ENCODE results near the gene MYEOV.

MYEOV gene

GRCh38 chr11:69320326-69320725 is 26.4 kb downstream of the MYEOV start:
- Histone ChIP-seq H3K79me2 (ENCODE audit: insufficient read depth, low read length) (no peaks in the 10 kb centered on the region), H3K27me3 (ENCODE audit: low read length) (no peaks in the 10 kb centered on the region), H3K4me3 (ENCODE audit: insufficient read depth, low read length, poor library complexity, severe bottlenecking) (no peak overlapping the region), H4K20me1 (ENCODE audit: low read depth, low read length) (no peaks in the 10 kb centered on the region), H3K4me2 (ENCODE audit: low read depth, low read length, poor library complexity, severe bottlenecking) (no peak overlapping the region), H3K27ac (ENCODE audit: low read depth, low read length) (no peak overlapping the region), H3K9me3 (ENCODE audit: insufficient read depth, low read length) (no peaks in the 10 kb centered on the region; the same call in 1 of the 2 replicates), H2AFZ (ENCODE audit: low read depth, low read length, severe bottlenecking) (no peak overlapping the region), H3K9ac (ENCODE audit: low read length) (no peak overlapping the region), H3K36me3 (ENCODE audit: low read length) (no peaks in the 10 kb centered on the region), H3F3A (ENCODE audit: insufficient read depth) (no peaks in the 10 kb centered on the region), H3K9me2 (replicated peaks; ENCODE audit: insufficient read depth, low read length) (no peaks in the 10 kb centered on the region)
- no peak for TF ChIP-seq CTCF (IDR thresholded peaks at IDR 0.05; ENCODE audit: insufficient read depth, low read length, poor library complexity, severe bottlenecking)
- no peak for TF ChIP-seq EZH2phosphoT487 (conservative IDR thresholded peaks at IDR 0.05; ENCODE audit: low read length)

- Histone ChIP-seq H2AFZ (ENCODE audit: low read depth, low read length, severe bottlenecking) (no peak overlapping the region), H3K4me3 (ENCODE audit: insufficient read depth, low read length, poor library complexity, severe bottlenecking) (no peak overlapping the region), H3K9me3 (ENCODE audit: insufficient read depth, low read length) (no peaks in the 10 kb centered on the region; the same call in 1 of the 2 replicates), H3F3A (ENCODE audit: insufficient read depth) (no peaks in the 10 kb centered on the region), H3K9ac (ENCODE audit: low read length) (no peak overlapping the region), H3K36me3 (ENCODE audit: low read length) (no peaks in the 10 kb centered on the region), H3K27ac (ENCODE audit: low read depth, low read length) (no peak overlapping the region), H3K79me2 (ENCODE audit: insufficient read depth, low read length) (no peaks in the 10 kb centered on the region), H4K20me1 (ENCODE audit: low read depth, low read length) (no peaks in the 10 kb centered on the region), H3K27me3 (ENCODE audit: low read length) (no peaks in the 10 kb centered on the region), H3K4me2 (ENCODE audit: low read depth, low read length, poor library complexity, severe bottlenecking) (no peak overlapping the region), H3K9me2 (replicated peaks; ENCODE audit: insufficient read depth, low read length) (no peaks in the 10 kb centered on the region)
- TF ChIP-seq EZH2phosphoT487 (conservative IDR thresholded peaks at IDR 0.05; ENCODE audit: low read length) (no peak), CTCF (IDR thresholded peaks at IDR 0.05; ENCODE audit: insufficient read depth, low read length, poor library complexity, severe bottlenecking) (no peak)
These were observed 27.1 kb downstream of the MYEOV start for GRCh38 chr11:69320756-69321741.

GRCh38 chr11:69321877-69322361 is 28.0 kb downstream of the MYEOV start:
- Histone ChIP-seq H3K4me2 (ENCODE audit: low read depth, low read length, poor library complexity, severe bottlenecking) (no peak overlapping the region), H3K4me3 (ENCODE audit: insufficient read depth, low read length, poor library complexity, severe bottlenecking) (no peak overlapping the region), H2AFZ (ENCODE audit: low read depth, low read length, severe bottlenecking) (no peak overlapping the region), H4K20me1 (ENCODE audit: low read depth, low read length) (no peaks in the 10 kb centered on the region), H3K27ac (ENCODE audit: low read depth, low read length) (no peak overlapping the region), H3K9me2 (replicated peaks; ENCODE audit: insufficient read depth, low read length) (no peaks in the 10 kb centered on the region), H3K9ac (ENCODE audit: low read length) (no peak overlapping the region), H3K79me2 (ENCODE audit: insufficient read depth, low read length) (no peaks in the 10 kb centered on the region), H3K36me3 (ENCODE audit: low read length) (no peaks in the 10 kb centered on the region), H3K27me3 (ENCODE audit: low read length) (no peaks in the 10 kb centered on the region), H3F3A (ENCODE audit: insufficient read depth) (no peaks in the 10 kb centered on the region), H3K9me3 (ENCODE audit: insufficient read depth, low read length) (no peaks in the 10 kb centered on the region; the same call in 1 of the 2 replicates)
- TF ChIP-seq CTCF (IDR thresholded peaks at IDR 0.05; ENCODE audit: insufficient read depth, low read length, poor library complexity, severe bottlenecking) (no peak), EZH2phosphoT487 (conservative IDR thresholded peaks at IDR 0.05; ENCODE audit: low read length) (no peak)
